HG03457 (cell line): Measurements from ENCODE around the gene SMIM30.
"Not testable (repeated sequence)": the region's sequence is repeated elsewhere in the genome, so short reads cannot be mapped to it uniquely, and the experiment has no call there.

Experiments used
- ATAC-seq: cut with Tn5 transposase; IDR thresholded peaks from one replicate; pipeline ENCODE4 v1.9.1; 2021; ENCODE audit warnings: moderate number of reproducible peaks; ENCODE audit not compliant: unreplicated experiment

The SMIM30 gene

GRCh38 chr7:113118074-113118959 lies at the start of gene SMIM30:
Gene SMIM30 (minus strand): TSS chr7:113118554. CDS start chr7:113117578, 976 bp downstream.
- peak; percentile 98 for ATAC-seq

GRCh38 chr7:113166176-113166575 lies 47.8 kb upstream of the SMIM30 start:
- ATAC-seq, result not testable (repeated sequence)

GRCh38 chr7:113161050-113161449 lies 42.7 kb upstream of the SMIM30 start:
- no peak for ATAC-seq

GRCh38 chr7:113159746-113160339 lies 41.5 kb upstream of the SMIM30 start:
- peak; percentile 60 for ATAC-seq

GRCh38 chr7:113158756-113159155 lies 40.4 kb upstream of the SMIM30 start:
- ATAC-seq, result no peak

GRCh38 chr7:113154117-113154516 lies 35.8 kb upstream of the SMIM30 start:
- ATAC-seq, result no peak

GRCh38 chr7:113144817-113145216 lies 26.5 kb upstream of the SMIM30 start:
- no peak for ATAC-seq

- peak; percentile 45 for ATAC-seq
Observed at GRCh38 chr7:113143486-113144257, 25.3 kb upstream of the SMIM30 start.

- peak; percentile 65 for ATAC-seq
Observed at GRCh38 chr7:113142385-113143119, 24.2 kb upstream of the SMIM30 start.

GRCh38 chr7:113141803-113142202 lies 23.4 kb upstream of the SMIM30 start:
- no peak for ATAC-seq

- no peak for ATAC-seq
Observed at GRCh38 chr7:113140956-113141355, 22.6 kb upstream of the SMIM30 start.

- no peak for ATAC-seq
Observed at GRCh38 chr7:113137241-113137640, 18.9 kb upstream of the SMIM30 start.

- no peak for ATAC-seq
Observed at GRCh38 chr7:113134025-113134424, 15.7 kb upstream of the SMIM30 start.

GRCh38 chr7:113131367-113131766 lies 13.0 kb upstream of the SMIM30 start:
- ATAC-seq, result no peak

- ATAC-seq, result no peak
Observed at GRCh38 chr7:113128031-113128430, 9.7 kb upstream of the SMIM30 start.

- no peak for ATAC-seq
Observed at GRCh38 chr7:113125728-113126127, 7.4 kb upstream of the SMIM30 start.

- no peak for ATAC-seq
Observed at GRCh38 chr7:113122744-113123143, 4.4 kb upstream of the SMIM30 start.

- no peak for ATAC-seq
Observed at GRCh38 chr7:113120647-113121046, 2.3 kb upstream of the SMIM30 start.

- no peak for ATAC-seq
Observed at GRCh38 chr7:113119429-113119828, 1.1 kb upstream of the SMIM30 start.

- ATAC-seq, result not testable (repeated sequence)
Observed at GRCh38 chr7:113117374-113117774, 980 bp downstream of the SMIM30 start.

- ATAC-seq, result no peak
Observed at GRCh38 chr7:113113912-113114311, 4.4 kb downstream of the SMIM30 start.
